RWPE2 (cell line): Measurements from ENCODE around the gene HCAR1.

Source experiments
- ATAC-seq: fragments of 200-7000 bp; cut with Tn5 transposase; 3 replicates; pipeline ENCODE4 v1.9.1; 2021; ENCODE audit warnings: low read depth
- DNase-seq: peaks from one replicate; pipeline ENCODE4 v3.0.0-alpha.2; 2020; ENCODE audit warnings: low spot score
- H3K27ac ChIP-seq: fragments of 450-650 bp; 2 replicates; pipeline ENCODE4 v1.5.1; 2017; ENCODE audit warnings: mild to moderate bottlenecking; ENCODE audit not compliant: poor library complexity, severe bottlenecking
- H3K27me3 ChIP-seq: fragments of 250-450 bp; sonication (Bioruptor Pico); 2 replicates; pipeline ENCODE4 v1.5.1; 2021; ENCODE audit warnings: mild to moderate bottlenecking, moderate library complexity; ENCODE audit not compliant: insufficient read depth, poor library complexity, severe bottlenecking
- H3K36me3 ChIP-seq: fragments of 250-450 bp; sonication (Bioruptor Pico); 2 replicates; pipeline ENCODE4 v1.5.1; 2020; ENCODE audit warnings: low read depth, mild to moderate bottlenecking, moderate library complexity
- H3K4me1 ChIP-seq: fragments of 250-450 bp; sonication (Bioruptor Pico); 2 replicates; pipeline ENCODE4 v1.5.1; 2021; ENCODE audit warnings: mild to moderate bottlenecking, moderate library complexity; ENCODE audit not compliant: insufficient read depth, poor library complexity, severe bottlenecking
- H3K4me3 ChIP-seq: fragments of 250-450 bp; sonication (Bioruptor Pico); 2 replicates; pipeline ENCODE4 v1.5.1; 2021; ENCODE audit warnings: mild to moderate bottlenecking, moderate library complexity; ENCODE audit not compliant: severe bottlenecking
- H3K9me3 ChIP-seq: fragments of 250-450 bp; sonication (Bioruptor Pico); 2 replicates; pipeline ENCODE4 v1.5.1; 2021; ENCODE audit warnings: mild to moderate bottlenecking, moderate library complexity; ENCODE audit not compliant: severe bottlenecking
- CTCF ChIP-seq: fragments of 450-650 bp; IDR thresholded peaks from one replicate; pipeline ENCODE4 v1.5.1; 2017; ENCODE audit warnings: mild to moderate bottlenecking, moderate library complexity; ENCODE audit not compliant: poor library complexity, severe bottlenecking

HCAR1 gene

GRCh38 chr12:122729583-122730214 lies 945 bp downstream of the HCAR1 start:
- no peaks in the 10 kb centered on the region for H3K9me3 ChIP-seq
- TF ChIP-seq CTCF, result no peak
- H3K4me1 ChIP-seq, result peaks cover 13% of the 10 kb centered on the region
- ATAC-seq, result no peak
- H3K36me3 ChIP-seq, result no peaks in the 10 kb centered on the region
- no peak for DNase-seq
- H3K27ac ChIP-seq, result no peak overlapping the region
- peak overlapping the region; percentile 19 for H3K4me3 ChIP-seq
- no peaks in the 10 kb centered on the region for H3K27me3 ChIP-seq

- no peaks in the 10 kb centered on the region for H3K36me3 ChIP-seq
- no peak overlapping the region for H3K4me3 ChIP-seq
- H3K27me3 ChIP-seq, result no peaks in the 10 kb centered on the region
- H3K4me1 ChIP-seq, result peaks cover 20% of the 10 kb centered on the region
- H3K27ac ChIP-seq, result peak overlapping the region; percentile 81
- no peaks in the 10 kb centered on the region for H3K9me3 ChIP-seq
- ATAC-seq (peak; percentile 87), DNase-seq (no peak)
- TF ChIP-seq CTCF, result no peak
Observed at GRCh38 chr12:122726080-122726558, 4.5 kb downstream of the HCAR1 start.

GRCh38 chr12:122725452-122726079 lies 5.1 kb downstream of the HCAR1 start:
- Histone ChIP-seq H3K27me3 (no peaks in the 10 kb centered on the region), H3K4me1 (peaks cover 24% of the 10 kb centered on the region), H3K9me3 (no peaks in the 10 kb centered on the region), H3K4me3 (no peak overlapping the region), H3K27ac (peak overlapping the region; percentile 81), H3K36me3 (no peaks in the 10 kb centered on the region)
- no peak for TF ChIP-seq CTCF
- DNase-seq, result no peak
- no peak for ATAC-seq

GRCh38 chr12:122724641-122725243 lies 5.9 kb downstream of the HCAR1 start:
- TF ChIP-seq CTCF, result no peak
- DNase-seq, result no peak
- peak overlapping the region; percentile 81 for H3K27ac ChIP-seq
- H3K36me3 ChIP-seq, result no peaks in the 10 kb centered on the region
- no peak for ATAC-seq
- H3K27me3 ChIP-seq, result no peaks in the 10 kb centered on the region
- H3K4me1 ChIP-seq, result peaks cover 31% of the 10 kb centered on the region
- no peaks in the 10 kb centered on the region for H3K9me3 ChIP-seq
- no peak overlapping the region for H3K4me3 ChIP-seq
